GM21390 (cell line): ENCODE data around the gene CACNA1E.
"Not testable (repeated sequence)": the region's sequence is repeated elsewhere in the genome, so short reads cannot be mapped to it uniquely, and the experiment has no call there.

Experiments
- ATAC-seq: cut with Tn5 transposase; IDR thresholded peaks from one replicate; pipeline ENCODE4 v1.9.1; 2021; ENCODE audit not compliant: unreplicated experiment

Gene CACNA1E

GRCh38 chr1:181798191-181798926 is 315.0 kb downstream of the CACNA1E start:
- ATAC-seq = no peak

- no peak for ATAC-seq
These were observed 318.3 kb downstream of the CACNA1E start for GRCh38 chr1:181801617-181802016.

- no peak for ATAC-seq
These were observed 319.1 kb downstream of the CACNA1E start for GRCh38 chr1:181802466-181802865.

- no peak for ATAC-seq
These were observed 320.1 kb downstream of the CACNA1E start for GRCh38 chr1:181803421-181803820.

DNA sequence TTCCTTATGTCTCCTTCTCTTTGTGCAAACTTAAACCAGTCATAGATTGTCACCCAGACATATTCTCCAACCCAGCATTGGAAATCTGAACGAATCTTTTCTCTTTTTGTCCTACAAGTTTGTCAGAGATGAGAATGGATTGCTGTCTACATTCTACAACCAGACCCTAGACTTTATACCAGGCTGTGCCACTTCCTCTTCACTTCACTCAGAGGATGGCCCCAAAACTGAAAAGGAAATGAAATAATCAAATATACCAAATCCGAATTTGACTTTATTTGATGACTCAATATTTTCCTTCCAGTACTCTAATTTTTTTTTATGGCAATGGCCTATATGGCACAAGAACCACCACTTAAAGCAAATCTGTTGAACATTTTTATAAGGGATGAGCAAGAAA is 321.7 kb downstream of the CACNA1E start:
- no peak for ATAC-seq

- no peak for ATAC-seq
These were observed 323.4 kb downstream of the CACNA1E start for GRCh38 chr1:181806746-181807145.

GRCh38 chr1:181807251-181807650 is 323.9 kb downstream of the CACNA1E start:
- no peak for ATAC-seq

DNA sequence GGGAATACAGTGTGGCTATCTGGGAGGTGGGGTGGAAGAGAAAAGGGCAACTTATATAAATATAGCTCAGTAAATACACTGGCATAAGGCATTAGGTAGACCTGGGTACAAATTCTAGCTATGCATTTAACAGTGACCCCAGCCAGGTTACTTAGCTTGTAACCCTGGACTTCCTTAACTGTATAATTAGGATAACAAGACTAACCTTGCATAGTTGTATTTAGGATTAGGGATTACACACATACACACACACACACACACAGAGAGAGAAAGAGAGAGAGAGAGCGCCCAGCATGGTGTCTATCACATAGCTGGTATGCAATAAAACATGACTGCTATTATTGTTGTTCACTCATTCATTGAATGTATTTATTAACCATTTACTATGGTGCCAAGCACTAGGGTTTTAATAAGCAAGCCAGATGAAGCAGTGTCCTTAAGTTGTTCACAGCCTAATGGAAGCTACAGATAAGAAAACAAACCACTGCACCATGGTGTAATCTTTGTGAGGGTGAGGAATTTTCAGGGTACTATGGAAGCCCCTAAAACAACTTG is 326.8 kb downstream of the CACNA1E start:
- no peak for ATAC-seq

GRCh38 chr1:181812208-181812607 is 328.9 kb downstream of the CACNA1E start:
- ATAC-seq = no peak

DNA sequence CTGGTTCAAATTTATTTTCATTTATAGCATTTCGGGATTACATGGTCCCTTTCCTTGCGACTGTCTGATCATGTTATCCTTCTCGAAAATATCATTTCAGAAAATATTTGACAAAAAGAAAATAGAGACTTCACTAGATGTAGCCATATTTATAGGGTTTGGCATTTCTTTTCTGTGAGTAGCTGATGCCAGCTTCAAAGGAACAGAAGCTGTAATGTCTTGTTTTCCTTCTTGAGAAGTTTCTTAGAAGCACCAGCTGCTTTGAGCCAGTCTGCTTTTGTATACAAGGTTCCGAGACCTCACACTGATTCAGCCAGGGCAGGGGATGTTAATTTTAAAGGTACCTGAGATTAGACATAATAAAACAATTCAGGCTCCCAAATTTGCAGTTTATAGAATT is 329.9 kb downstream of the CACNA1E start:
- no peak for ATAC-seq

- no peak for ATAC-seq
These were observed 333.3 kb downstream of the CACNA1E start for GRCh38 chr1:181816608-181817007.

DNA sequence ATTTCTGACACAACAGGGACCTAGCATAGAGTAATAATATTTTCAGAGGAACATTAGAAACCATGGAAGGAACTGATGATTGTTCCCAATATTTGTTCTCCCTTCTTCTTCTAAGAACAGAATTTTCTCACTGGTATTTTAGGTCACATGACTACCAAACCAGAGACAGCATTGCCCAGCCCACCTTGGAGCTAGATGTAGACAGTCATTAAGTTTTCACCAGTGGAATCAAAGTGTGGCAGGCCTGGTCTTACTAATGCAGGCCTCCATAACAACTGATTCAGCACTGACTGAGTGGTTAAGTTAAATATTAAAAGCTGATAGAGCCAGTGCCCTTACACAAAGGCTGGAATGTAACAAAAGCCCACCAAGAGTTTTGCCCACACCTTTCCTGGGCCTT is 333.8 kb downstream of the CACNA1E start:
- no peak for ATAC-seq

- ATAC-seq = no peak
These were observed 335.1 kb downstream of the CACNA1E start for GRCh38 chr1:181818459-181818858.

GRCh38 chr1:181818943-181819342 is 335.6 kb downstream of the CACNA1E start:
- ATAC-seq = no peak

DNA sequence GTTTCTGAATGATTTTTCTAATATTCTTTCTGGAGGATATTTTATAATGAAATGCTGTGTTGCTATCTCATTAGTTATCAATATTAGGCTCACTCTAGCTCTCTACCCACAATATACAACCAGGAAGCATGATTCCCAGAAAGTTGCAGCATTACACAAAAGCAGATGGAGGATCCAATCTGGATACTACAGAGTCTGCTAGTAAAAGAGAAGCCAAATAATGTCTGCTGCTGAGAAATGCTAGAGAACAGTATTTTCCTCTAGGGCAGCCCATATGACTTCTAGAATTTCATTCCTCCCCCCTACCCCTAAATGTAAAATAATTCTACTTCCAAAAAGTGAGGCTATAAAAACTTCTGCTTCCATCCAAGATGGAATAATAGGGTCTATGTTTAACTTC is 338.4 kb downstream of the CACNA1E start:
- no peak for ATAC-seq

GRCh38 chr1:181832173-181832880 is 349.0 kb downstream of the CACNA1E start:
- not testable (repeated sequence) for ATAC-seq

- no peak for ATAC-seq
These were observed 362.8 kb downstream of the CACNA1E start for GRCh38 chr1:181846001-181846645.

DNA sequence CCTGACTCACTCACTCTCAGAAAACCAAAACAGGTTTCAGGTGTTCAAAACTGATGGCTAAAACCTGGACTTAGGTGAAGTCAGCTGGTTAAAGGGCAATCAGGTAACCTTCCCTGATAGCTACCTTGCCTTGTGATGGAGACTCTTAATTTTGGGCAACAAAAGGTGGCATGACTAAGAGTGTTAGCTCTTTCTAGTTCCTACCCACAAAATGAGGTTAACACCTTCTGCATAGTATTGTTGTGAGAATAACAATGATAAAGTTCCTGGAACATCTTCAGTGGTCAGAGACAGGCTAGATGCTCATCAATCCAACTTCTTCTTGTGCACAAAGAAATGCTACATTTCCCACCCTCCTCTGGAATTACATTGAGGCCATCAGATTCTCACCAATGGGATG is 363.4 kb downstream of the CACNA1E start:
- ATAC-seq = no peak

DNA sequence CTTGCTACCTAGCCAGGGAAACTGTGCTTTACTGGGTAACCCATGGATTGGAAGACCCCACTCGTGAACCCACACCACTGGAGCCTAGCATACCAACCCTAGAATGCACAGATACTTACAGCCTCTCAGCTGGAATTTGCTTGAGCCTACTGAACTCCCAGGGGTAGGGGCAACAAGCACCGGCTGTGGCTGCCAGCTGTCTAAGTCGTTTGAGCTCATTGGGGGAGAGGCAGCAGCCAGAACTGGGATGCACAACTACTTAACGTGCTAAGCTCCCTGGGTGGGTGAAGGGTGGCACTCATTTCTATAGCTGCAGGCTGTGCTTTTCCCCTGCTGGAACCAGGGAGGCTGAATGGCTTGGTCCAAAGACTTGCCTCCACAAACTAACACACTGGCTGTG is 365.8 kb downstream of the CACNA1E start:
- ATAC-seq = no peak

DNA sequence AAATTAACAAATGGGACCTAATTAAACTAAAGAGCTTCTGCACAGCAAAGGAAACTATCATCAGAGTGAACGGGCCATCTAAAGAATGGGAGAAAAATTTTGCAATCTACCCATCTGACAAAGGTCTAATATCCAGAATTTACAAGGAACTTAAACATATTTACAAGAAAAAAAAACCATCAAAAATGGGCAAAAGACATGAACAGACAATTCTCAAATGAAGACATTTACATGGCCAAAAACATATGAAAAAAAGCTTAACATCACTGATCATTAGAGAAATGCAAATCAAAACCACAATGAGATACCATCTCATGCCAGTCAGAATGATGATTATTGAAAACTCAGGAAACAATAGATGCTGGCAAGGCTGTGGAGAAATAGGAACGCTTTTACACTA is 370.9 kb downstream of the CACNA1E start:
- ATAC-seq = not testable (repeated sequence)

DNA sequence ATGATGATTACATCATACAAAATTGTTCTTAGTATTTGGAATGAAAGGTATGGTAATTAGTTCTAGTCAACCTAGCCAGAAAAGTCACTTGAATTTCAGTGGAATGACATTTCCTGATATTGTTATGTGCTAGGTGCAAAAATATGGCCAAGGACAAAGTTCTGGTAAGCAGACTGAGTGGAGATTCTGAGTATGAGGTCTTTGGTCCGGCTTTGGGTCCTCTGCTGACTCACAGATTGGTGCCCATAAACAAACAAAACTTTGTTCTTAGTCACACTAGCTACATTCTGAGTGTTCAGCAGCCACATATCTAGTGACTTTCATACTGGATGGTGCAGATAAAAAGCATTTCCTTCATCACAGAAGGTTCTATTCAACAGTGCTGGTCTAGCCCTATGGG is 372.1 kb downstream of the CACNA1E start:
- ATAC-seq = no peak
